Stimulated activated CD4-positive, alpha-beta T cell treated with anti-CD3 and anti-CD28 coated beads, Interleukin-4, amount 100 ng/mL, for 24 hours (primary cell): ENCODE data around the gene PGM5.

Experiments
- DNase-seq: peaks from one replicate; pipeline ENCODE4 v3.0.0-alpha.2; 2020

Gene PGM5

GRCh38 chr9:68541568-68541967, 185.2 kb downstream of the PGM5 start:
- no peak for DNase-seq

- DNase-seq = no peak
Measured at GRCh38 chr9:68545033-68545705, 188.8 kb downstream of the PGM5 start.

DNA sequence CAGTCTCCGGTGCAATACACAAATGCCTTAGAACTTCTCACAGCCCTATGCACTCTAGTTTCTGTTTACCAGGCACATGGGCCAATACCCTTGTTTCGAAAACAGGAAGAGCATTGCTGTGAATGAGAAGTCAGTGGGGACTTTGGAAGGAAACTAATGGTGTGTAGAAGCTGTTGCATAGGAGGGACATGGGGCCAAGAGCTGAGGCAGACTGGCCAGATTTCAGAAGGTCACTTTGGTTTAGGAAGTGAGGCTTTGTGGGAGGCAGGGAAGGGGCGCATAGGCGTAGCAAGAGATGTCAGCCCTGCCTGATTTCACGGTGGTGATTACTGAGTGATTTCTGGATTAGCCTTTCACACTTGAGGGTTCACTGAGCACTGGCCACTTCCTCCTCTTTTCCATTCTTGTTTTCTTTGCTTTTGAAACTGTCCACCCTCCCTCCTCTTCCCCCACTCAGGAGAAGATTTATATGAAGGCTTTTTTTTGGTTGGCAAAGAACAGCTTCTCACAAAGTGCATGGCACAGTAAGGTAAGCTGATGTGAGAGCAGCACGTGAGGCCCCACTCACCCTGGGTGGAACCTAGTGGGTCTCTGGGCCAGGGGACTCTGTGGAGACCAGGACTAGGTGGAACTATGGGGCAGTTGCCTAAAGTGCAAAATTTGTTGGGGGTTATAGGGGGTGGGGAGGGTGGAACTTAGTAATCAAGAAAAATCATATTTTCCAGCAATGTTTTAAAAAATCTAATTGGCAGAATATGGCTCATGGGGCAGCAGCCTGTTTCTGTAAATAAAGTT, 190.4 kb downstream of the PGM5 start:
- DNase-seq = no peak

GRCh38 chr9:68547417-68547816, 191.0 kb downstream of the PGM5 start:
- DNase-seq = no peak

DNA sequence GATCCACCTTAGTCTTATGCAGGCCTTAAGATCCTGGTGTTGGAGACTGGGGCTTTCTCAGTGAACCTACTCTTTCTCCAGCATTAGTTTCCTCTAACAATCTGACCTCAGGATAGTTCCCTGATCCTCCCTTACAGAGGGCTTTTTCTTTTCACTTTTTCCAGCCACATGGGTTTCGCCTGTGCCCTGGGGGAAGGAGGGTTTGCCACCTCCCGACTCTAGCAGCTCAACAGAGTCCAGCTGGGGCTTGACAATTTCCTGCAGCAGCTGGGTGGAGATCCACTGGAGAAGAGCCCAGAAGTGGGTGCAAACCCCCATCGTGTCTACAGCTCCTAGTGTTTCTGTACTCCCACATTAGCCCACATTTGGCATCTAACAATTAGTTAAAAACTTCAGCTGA, 191.8 kb downstream of the PGM5 start:
- DNase-seq = no peak

- no peak for DNase-seq
Measured at GRCh38 chr9:68551191-68551590, 194.8 kb downstream of the PGM5 start.

DNA sequence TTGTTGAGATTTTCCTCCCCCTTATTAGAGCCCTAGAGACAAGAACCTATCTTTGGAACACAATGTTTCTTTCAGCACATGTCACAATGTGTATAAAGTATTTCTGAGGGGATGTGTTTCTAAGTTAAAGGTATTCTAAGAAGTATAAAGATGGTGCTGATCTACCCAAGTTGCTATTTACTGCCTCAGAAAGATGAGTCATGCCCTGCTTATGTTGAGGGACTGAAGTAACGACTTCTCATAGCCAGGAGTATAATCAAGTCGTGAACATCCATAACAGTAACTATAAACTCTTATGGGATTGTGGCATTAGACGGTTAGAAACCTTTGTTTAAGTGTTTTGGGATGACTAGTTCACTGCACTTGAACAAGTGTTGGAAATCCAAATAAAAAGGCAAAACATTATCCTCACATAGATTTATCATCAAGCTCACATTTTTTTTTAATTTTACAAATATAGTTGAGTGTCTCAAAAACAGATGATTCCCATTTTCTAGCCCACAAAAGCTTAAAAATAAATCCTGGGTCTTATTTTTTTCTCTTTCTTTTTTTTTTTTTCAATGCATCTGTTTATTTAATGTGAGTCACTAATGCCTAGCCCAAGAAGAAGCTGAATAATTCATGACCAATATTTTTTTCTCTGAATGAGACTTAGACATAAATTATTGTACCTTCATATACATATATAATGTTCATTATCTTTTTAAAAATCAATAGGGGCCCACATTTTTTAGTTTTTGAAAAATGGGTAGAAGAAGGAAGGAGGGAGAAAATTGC, 196.5 kb downstream of the PGM5 start:
- DNase-seq = no peak

- DNase-seq = no peak
Measured at GRCh38 chr9:68555437-68556150, 199.2 kb downstream of the PGM5 start.

DNA sequence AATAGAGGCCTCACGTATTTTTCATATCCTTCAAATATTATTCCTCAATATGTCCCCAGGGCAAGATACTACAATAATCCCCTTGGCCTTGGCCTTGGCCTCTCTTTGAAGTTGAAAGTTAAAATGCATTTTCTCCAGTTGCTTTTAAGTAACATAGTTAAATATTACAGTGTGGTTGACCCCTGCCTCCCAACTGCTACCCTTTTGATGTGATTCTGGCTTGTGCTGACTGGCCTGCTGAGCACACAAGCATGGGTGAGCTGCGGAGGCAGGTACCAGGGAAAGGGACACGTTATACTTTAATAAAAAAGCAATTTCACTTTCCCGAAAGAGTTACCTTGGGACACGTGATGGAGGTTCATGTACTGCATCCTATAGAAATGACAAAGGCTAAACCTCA, 202.1 kb downstream of the PGM5 start:
- DNase-seq = no peak

DNA sequence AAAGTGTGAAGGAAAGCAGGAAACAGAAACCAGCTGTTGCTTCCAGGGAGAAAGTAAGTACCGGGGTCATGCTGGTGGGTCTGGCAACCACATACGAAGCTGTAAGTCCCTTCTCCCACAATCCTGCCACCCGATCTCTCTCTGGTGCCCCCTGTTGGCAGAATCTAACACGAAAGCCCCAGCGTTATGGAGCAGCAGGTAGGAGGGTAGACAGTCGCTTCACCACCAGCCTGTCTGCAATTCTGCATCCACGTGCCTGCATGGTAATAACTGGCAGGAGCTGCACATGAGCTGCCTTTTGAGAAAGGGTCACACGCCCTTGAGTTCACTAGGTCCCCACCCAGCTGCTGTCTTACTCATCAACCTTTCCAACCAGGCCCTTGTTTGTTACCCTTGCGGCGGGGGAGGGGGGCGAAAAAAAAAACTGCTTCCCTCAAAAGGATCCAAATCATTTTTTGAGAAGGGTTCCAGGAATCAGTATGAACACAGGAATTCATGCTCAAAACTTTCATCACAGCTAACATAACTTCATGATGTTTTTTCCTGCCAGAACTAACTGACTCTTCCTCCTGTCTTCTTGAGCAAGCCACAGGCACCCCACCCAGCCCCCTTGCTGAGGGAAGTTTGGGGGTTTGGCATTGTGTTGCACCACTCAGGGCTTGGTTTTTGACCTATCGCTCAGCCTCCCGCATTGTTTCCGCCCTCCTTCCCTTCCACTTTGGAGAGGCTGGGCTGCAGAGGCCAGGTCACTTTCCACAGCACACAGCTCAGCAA, 203.8 kb downstream of the PGM5 start:
- DNase-seq = peak; percentile 42

DNA sequence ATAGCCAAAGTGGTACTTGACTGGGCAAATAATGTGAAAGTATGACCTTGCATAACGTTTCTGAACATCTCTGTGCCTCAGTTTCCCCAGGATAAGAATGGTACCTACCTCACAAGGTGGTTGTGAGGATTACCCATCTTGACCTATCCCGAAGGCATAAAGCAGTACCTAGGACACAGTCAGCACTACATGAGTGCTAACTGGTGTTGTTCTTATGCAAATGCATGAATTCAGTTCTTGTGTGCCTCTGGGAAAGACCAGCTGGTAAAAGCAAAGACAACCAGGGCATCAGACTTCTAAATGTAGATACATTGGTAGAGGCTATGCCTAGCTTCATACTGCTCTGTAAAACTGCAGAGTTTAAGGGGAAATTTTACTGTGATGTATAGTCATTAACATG, 206.1 kb downstream of the PGM5 start:
- DNase-seq = no peak

- DNase-seq = no peak
Measured at GRCh38 chr9:68567565-68567964, 211.2 kb downstream of the PGM5 start.

DNA sequence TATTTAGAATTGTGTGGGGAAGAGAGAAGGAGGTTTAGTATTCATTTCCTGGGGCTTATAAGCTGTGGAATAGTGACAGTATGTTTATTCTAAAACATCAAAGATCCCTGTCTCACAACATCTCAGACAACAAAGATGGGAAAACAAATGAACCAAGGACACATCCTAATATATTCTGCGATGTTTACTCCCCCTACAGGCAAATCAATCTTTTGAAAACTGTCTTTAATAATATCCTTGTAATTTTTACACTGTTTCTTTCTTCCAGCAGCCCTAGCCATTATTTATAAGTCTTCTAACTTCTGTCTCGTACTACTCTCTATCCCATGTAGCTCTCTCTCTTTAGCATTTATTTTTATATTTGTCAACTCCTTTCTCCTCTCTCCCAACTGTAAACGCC, 217.7 kb downstream of the PGM5 start:
- DNase-seq = no peak

DNA sequence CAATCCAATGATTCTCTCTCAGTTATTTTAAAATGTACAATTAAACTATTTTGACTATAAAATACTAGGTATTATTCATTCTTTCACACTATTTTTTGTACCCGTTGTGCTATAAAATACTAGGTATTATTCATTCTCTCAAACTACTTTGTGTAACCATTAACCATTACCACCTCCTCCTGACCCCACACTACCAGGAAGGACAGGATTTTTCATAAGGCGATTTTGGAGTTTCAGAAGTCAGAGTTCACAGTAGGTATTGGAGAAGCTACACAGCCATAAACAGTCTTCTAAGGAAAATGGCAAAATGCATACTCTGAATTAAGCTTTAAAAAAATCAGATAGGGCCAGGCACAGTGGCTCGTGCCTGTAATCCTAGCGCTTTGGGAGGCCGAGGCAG, 219.4 kb downstream of the PGM5 start:
- DNase-seq = no peak

GRCh38 chr9:68577774-68578591, 221.6 kb downstream of the PGM5 start:
- no peak for DNase-seq
